DLD1 (cell line): ENCODE results near the gene SPAG6.

Experiments
- in situ Hi-C: cut with HindIII; loops from 2 replicates; pipeline ENCODE4 v1.10.0; 2017; ENCODE audit warnings: low sequenced_read_pairs

SPAG6 gene

DNA sequence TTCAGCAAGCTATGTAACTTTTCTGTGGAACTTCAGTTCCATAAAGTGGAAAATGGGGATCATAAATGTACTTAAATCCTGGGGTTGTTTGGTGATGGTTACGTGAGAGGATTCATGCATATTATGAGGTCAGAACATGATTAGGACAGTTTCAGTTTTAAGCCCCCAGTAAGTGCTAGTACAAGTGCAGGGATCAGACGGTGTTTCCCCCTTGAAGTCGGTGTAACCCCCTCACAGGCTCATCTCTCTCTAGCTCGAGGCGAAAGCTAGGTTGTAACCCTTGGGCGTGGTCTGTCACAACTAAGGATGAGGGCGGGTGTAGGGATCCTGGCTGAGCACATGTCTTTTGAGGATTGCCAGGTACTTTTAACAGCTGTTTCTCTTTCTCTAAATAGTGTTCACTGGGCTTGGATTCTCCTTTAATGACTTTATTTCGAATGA lies 84.7 kb downstream of the SPAG6 start:
- in situ Hi-C loops: no loop called here

DNA sequence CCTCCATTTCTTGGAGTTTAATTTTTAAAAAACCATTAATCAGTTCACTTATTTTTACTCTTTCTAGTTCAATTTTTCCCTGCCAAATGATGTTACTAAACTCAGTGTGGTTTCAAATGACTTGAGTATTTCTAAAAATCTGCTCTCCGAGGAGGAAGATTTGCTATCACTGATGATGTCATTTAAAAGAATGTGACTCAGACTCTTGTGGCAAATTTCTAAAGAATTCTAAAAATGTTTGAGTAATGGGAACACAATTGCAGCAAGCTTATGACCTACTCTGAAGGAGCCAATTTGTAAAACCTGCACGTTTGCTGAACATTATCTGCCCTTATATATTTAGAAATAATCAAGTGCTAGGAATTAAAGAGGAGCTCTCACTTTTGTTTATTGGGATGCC lies 88.6 kb downstream of the SPAG6 start:
- in situ Hi-C loops: no loop called here

GRCh38 chr10:22434521-22434920 lies 89.2 kb downstream of the SPAG6 start:
- in situ Hi-C loops: no loop called here

GRCh38 chr10:22435650-22436049 lies 90.4 kb downstream of the SPAG6 start:
- in situ Hi-C loops: no loop called here

- in situ Hi-C loops: no loop called here
These were observed 91.2 kb downstream of the SPAG6 start for GRCh38 chr10:22436526-22436892.

GRCh38 chr10:22436893-22437619 lies 91.8 kb downstream of the SPAG6 start:
- in situ Hi-C loops: no loop called here

DNA sequence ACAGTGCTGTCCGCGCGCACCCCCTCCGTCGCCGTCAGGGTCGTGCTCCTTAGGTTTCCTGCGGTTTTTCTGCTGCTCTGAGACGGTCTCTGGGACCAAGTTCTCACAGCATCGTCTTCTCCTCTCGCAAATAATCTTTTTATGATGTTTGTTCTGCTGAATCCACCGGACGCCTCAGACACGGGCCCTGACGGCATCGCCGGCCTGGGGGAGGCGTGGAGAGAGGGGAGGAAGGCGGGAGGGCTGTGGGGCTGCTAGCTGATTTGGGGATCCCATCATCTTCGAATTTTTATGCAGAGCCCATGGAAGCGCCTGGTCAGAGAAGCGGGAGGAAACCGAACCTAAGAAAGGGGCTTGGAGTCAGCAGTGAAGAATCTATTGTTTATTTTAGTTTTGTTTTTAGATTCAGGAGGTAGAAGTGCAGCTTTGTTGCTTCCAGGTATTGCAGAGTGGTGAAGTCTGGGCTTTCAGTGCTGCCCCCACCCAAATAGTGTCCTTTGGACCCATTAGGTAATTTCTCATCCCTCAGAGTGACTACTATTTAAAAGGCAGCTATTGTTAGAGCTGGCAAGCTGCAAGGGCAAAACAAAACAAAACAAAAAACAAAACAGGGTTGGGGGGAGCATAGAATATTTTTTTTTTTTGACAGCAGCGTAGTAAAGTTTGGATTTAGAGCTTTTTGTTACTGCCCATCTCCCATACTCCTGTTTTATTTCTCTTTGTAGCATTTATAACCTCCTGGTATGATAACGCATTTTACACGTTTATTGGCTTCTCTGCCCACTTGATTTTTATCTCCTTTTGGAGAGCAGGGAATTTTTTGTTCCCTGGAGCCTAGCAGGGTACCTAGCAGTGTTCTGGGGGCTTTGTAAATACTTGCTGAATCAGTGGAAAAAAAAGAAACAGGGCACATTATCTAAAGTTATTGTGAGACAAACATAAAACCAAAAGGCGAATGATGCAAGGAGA lies 92.6 kb downstream of the SPAG6 start:
- in situ Hi-C loops: no loop called here

DNA sequence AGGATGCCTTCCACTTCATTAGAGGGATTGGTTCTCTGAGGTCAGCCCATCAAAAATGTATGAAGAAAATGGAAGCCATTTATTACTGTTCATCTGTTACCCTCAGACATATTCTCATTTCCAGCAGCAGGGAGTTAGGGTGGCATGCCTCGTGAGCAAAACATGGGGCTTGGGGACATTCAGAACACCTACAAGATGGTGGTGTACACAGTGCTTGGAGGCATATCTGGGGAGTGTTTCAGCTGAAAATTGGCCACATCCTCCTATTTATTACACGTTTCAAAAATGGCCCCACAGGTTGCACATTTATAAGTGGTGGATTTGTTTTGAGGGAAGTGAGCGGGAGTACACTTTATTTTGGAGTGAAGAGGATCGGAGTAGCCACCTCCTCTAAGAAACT lies 93.4 kb downstream of the SPAG6 start:
- in situ Hi-C loops: no loop called here

DNA sequence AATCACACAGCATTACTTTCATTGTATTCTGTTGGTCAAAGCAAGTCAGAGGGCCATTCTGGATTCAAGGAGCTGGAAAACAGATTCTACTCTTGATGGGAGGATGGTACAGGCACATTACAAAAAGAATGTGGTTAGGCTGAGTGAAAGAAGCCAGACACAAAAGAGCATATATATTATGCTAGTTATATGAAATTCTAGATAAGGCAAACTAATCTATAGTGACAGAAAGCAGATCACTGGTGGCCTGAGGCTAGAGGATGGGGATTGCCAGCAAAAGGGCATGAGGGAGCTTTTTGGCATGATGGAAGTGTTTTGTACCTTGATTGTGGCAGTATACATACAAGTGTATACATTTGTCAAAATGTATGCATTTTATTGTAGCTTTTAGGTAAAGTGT lies 96.8 kb downstream of the SPAG6 start:
- in situ Hi-C loops: no loop called here

DNA sequence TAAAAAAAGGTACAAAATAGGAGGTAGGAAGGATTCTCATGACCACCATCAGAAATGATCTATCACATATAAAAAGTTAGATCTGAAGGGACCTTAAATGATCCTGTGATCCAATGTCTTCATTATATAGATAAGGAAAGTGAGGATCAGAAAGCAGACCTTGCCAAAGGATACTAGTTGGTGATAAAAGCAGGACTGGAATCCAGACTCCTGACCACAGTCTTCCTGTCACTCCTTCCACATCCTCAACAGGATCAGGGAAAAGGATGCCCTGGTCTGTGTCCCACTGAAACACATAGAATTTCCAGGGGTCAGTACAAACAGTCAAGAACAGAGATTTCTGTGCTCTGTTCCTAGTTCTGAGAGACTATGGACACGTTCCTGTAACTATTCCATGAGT lies 97.2 kb downstream of the SPAG6 start:
- in situ Hi-C loops: no loop called here

DNA sequence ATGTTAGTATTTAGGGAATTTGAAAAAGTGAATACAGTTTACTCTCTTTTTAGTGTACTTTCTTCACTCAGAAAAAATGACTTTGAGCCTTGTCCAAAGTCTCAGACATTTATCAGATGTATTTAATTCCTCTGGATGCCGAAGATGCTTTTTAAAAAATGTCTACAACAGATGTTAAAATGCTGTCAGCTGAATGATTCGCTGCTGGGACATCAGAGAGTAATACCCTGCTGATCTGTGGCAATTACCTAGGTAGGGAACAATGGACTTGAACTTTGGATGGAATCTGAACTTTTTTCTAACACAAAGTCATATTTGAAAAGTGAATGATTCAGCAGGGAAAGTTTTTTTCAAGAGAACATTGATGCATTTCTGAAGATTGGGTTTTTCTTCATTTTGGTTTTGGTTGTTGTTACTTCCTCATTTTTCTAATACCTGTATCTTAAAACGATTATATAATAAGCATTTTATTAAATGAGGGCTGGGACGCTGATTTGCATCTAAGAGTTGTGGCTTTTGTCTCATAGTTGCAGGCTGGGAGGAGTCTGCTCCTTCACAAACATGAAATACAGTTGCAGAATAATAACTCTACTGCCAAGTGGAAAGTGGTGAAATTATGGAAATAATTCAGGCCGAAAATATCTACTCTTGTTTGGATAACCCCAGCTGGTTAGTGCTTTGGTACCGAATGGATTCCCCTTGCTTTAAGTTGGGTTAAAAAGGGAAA lies 98.0 kb downstream of the SPAG6 start:
- in situ Hi-C loops: no loop called here

DNA sequence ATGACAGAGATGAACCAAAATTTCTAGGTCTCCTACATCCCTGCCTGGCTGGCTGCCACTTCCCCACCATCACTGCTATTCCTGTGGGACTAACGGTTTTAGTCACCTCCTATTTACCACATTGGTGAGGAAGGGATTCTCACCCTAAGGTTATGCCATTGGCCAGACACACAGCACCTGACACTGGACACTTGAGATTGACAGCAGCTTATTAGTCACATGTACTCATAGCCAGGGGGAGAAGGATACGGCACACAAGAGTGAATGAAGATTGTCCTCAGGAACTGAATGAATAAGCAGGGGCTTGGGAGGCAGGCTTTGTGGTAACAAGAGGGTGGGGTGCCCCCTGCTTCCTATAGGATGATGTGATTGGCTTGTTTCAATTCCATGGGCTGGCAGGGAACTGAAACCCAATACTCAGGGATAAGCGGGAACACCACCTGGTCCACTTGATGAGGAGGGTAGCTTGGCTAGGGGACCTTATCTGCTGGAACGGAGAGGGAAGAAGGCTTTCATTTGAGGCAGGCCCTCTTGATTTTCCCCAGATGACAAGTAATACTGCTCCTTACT lies 99.0 kb downstream of the SPAG6 start:
- in situ Hi-C loops: no loop called here

- in situ Hi-C loops: no loop called here
These were observed 100.2 kb downstream of the SPAG6 start for GRCh38 chr10:22445495-22445894.

DNA sequence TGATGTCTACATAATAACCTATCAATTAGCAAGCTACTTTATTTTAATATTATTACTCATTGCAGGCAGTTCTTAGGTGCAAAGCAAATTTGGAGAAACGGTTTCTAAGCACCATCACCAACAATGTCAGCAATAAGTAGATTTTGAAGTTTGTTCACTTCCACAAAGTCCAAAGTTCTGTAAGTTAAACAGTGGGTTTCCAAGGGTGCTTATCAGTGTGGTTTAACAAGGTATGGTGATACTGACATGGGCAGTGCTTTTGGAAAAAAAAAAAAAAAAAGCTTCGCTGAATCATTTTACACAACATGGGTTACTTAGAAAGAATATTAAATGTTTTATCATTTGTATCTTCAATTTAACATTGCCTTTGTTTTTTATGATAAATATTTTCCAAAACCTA lies 101.8 kb downstream of the SPAG6 start:
- in situ Hi-C loops: no loop called here

GRCh38 chr10:22451346-22451745 lies 106.0 kb downstream of the SPAG6 start:
- in situ Hi-C loops: no loop called here

- in situ Hi-C loops: no loop called here
These were observed 108.0 kb downstream of the SPAG6 start for GRCh38 chr10:22453320-22453719.

DNA sequence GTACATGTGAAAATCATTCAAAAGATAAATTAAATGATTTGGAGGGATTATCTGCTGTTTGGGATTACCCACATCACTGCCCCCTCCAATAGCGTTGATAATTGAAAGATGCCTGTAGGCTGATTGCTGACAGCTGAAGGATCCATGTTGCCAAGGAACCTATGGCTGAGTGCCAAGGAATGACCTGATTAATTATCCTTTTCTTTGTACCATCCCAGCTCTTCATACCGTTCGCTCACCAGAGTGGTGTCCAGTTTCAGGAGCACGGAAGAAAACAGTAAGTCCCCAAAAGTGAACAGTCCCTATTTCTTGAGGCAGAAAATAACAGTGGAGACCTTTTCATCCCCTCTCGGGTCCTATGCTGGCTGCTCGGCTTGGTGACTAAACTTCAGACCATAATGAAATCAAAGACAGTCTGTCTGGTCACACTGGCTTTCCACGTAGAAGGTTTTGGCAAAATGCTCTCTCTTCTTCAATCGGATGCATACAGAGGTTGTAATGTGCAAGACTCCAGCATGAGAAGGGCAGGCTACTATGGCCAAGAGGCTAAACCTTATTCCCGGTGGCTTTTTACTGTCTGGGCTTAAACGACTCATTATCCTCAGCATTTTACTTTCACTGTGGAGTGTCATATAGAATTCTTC lies 108.8 kb downstream of the SPAG6 start:
- in situ Hi-C loops: no loop called here

DNA sequence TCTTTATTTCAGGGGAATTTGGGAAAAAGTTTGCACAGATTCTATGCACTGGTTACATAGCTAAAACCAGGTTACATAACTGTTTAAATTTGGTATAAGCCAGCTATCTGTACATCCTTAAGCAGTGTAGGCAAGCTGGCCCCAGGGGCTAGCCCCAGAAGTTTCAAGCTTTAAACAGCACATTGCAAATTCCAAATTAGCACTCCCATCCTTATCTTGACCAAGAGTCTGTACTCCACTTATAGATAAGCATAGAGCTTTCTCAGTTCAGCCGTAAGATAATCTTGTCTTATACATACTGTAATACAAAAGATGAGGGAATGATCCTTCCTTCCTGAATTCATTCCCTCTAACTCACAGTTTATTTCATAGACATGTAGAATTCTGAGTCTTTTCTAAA lies 109.3 kb downstream of the SPAG6 start:
- in situ Hi-C loops: no loop called here

GRCh38 chr10:22455068-22455857 lies 110.0 kb downstream of the SPAG6 start:
- in situ Hi-C loops: no loop called here

GRCh38 chr10:22456486-22456885 lies 111.2 kb downstream of the SPAG6 start:
- in situ Hi-C loops: no loop called here
